GM21529 (cell line): ENCODE results near the gene TPD52L1.
A peak's percentile ranks its signal among the peaks of the same experiment; 100 is the strongest.

Experiments used
- ATAC-seq: cut with Tn5 transposase; IDR thresholded peaks from one replicate; pipeline ENCODE4 v1.9.1; 2021; ENCODE audit not compliant: unreplicated experiment

TPD52L1 gene

DNA sequence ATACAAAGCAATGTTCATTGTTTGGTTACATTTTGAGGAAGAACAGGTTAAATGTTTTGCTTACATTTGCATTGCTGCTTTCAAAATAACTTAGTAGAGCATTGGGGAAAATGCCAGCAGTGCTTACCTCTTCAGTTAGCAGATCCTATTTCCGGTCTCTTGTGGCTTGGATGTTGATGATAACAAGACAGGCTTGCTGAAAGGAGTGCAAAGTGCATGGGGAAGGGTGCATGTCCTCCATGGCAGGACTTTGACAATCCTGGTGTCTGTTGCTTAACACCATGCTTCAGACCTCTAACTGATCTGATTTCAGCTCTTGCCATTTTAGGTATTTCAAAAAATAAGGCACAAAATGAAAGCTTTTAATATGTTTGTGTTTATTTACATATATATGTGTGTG, 21.1 kb downstream of the TPD52L1 start:
- no peak for ATAC-seq

DNA sequence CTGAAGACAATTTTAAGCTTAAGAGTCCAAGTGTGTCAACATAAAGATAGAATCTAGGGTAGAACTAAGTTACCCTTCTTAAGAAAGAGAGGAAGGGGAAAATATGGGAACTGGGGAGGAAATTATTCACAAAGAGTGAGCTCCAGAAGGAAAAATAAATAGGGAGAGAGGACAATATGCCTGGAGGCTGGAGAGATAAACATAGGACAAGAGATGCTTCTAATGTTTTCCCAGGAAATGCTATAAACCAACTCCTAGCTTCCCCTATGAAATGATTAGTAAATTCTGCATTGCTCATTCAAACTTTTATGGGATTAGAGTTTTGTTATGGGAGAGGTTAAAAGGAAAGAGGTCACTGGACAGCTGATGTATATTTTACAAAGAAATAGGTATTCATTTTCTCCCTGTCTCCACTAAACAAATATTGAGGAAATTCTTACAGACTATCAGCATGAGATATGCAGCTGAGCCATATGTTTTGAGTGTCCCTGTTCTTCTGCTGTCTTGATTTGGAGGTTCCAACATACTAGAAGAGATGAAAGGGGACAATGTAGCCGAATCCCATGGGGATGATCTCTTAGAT, 22.0 kb downstream of the TPD52L1 start:
- ATAC-seq = no peak

DNA sequence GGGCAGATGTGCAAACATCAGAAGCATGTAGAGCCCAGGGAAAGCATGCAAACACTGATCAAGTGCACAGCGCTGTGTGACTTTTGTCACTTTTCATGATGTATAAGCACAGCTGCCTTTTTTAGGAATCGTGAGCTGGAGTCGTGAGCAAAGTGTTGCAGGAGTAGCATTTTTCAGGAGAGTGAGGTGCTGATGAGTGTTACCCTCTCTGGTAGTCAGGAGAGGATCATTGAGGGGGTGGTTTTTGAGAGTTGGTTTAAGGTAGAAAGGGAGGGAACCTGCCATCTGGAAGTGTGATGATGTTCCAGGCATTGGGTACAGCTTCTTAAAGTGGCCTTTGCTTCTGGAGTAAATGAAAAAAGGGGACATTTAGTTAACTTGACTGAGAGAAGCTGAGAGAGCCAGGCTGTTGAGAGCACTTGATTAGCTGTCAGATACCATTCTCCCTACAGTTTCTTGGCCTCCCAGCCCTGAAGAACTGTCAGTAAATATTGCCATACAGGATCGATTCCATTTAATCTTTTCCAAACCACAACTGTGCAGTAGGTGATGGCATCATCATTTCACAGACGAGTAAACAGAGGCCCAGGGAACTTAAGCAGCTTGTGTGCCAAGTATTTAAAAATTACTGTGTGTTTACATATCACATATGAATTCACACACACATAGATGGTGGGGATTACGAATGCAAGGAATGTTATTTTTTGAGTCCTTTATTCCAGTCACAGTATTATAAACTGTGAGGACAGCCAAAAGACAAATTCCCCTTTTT, 28.9 kb downstream of the TPD52L1 start:
- no peak for ATAC-seq

DNA sequence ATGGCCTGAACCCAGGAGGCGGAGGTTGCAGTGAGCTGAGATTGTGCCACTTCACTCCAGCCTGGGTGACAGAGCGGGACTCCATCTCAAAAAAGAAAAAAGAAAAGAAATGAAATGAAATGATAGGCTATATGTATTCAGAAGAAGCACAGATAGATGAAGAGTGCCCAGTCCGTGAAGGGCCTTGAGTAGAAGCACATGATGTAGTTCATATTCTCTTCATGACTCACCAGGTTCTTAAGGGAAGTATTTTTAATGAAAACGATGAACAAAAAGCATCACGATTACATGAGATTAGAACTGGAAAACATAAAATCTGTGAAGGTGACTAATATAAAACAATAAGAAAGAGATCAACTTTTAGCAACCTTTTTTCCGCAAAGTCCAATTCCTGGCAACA, 29.8 kb downstream of the TPD52L1 start:
- ATAC-seq = no peak

DNA sequence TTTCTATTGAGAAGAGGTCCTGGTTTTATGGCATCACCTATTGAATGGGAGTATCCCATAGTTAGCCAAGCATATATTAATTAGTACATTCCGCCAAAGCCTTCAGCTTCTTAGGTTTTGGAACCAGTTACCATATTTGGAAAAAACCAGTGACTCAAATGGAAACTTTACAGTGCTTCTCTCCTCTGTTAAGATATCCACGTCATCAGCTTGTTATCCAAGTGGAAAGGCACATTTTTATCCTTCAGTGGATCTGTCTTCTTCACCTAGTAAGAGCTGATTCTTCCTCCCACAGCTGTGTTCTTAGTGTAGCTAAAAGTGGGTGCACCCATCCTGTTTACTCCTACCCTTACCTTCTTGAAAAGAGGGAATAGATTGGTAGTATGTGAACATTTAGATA, 34.5 kb downstream of the TPD52L1 start:
- ATAC-seq = no peak

DNA sequence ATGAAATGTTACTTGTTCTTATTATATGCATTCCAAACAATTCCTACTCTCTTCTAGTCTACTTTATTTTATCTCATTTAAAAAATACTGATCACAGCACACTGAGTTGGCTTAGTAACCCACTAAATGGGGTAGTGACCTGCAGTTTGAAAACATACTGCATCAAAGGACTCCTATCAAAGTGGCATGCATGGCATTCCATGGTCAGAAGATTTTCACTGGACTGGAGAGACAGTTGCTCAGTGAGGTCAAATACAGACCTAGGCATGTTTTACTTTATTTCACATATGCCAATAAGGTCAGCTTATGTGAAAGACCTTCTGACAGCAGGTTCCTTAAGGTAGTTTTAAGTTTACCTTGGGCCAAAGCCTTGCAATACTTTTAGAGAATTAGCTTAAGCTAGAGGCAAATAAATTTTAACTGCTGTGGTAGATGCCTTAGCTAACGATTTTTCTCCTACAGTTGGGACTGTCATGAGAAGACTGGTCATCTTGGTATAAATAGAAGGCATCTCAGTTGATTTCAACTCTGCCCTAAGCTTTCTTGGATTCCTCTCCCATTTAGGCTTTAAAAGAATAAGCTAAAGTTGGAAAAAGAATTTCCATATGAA, 35.1 kb downstream of the TPD52L1 start:
- no peak for ATAC-seq

DNA sequence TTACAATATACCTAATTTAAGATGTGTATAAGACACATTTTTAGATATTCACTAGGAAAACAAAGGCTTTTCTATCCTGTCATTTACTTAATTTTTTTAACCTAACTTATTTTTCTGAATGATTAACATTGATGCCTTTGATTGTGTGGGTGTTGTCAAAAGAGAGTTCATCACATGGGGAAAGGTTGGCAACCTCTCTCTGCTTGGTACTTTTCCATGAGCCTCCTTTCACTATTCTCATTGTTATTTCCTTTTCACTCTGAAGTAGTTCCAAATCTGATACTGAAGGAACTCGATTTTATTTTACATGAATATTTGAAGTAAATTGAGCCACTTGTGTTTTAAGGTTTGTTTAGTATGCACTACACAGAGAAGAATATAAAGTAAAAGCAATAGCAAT, 35.9 kb downstream of the TPD52L1 start:
- no peak for ATAC-seq

DNA sequence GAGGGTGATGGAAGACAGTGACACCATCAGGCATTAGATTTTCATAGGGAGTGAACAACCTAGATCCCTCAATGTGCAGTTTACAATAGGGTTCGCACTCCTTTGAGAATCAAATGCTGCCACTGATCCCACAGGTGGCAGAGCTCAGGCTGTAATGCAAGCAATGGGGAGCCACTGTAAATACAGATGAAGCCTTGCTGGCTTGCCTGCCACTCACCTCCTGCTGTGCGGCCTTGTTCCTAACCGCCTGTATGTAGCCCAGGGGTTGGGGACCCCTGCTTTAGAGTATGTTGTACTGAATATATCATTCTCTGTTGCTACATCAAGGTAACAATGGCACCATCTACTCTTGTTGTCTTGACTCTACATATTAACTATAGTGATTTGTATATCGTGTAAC, 37.1 kb downstream of the TPD52L1 start:
- ATAC-seq = no peak

DNA sequence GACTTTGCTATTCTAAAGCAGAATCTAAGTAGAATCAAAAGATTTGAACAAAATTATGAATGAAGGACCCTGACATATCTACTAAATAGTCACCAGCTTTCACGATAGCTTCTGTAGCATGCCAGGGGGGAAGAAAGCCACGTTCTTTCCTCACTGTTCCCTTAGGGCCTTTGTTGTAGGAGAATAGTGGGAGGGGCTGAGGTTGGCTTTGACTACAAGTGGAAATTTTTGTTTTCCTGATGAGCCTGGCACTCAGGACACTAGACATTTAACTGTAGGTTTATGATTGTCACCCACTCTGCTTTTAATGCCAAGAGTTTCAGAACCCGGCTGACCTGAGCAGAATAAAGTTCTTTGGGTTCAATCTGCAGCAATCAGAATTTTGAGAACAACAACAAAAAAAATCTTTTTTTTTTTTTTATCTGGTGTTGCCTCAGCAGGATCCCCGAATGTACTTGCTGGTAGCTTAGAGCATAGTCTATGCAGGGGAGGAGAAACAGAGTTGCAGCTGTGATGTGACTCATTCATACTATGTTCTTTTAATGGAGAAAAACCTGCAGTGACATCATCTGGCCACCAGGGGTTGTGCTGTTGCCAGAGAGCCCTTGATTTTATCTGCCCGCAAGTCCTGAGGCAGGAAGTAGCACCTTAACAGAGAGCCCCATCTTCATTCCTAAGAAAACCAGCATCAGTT, 38.5 kb downstream of the TPD52L1 start:
- ATAC-seq = peak; percentile 97

DNA sequence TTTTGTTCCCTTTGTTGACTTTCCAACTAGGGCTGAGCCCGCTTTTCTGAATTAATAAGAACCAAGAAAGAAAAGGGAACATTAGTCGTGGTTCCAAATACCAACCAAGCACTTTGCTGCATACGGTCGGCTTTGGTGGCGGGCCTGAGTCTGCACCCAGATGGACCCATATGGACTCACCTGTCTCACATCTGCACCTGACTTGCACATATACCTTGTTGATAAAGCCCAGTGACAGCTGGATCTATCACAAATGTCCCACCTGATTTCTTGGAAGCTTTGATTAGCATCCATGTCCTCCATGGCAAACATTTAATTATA, 39.0 kb downstream of the TPD52L1 start:
- no peak for ATAC-seq

DNA sequence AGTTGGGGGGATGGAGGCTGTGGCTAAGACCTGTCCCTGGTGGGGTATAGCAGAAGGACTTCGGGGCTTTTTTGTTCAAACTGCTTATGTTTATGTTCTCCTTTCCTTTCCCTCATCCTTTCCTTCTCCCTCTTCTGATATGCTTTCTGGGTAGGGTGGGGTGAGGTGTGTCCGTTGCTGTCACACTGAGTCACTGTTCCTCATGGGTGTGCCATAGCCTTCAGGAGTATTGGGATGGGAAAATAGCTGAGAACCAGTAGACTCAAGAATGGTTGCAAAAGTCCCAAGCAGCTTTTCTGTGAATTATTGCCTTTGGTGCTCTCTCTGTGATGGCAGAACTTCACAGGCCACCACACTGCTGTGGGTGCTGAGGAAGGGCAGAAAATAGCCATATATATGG, 39.6 kb downstream of the TPD52L1 start:
- ATAC-seq = no peak

DNA sequence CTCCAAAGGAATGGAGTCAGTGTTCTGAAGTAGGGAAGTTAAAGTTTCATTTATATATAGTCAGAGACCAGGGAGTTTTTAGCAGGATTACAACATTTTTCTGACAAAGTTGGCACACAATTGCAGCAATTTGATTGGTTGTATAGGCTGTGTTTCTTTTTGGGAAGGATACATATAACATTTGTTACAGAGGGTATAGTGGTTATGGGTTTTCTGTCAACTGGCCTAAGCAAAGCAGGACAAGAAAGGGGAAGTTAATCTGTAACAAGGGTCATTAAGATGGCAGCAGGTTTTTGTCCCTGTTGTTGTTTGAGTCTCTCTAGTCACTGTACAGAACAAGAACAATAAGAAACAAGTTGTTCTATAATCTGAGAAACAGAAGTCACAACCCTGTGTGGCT, 41.4 kb downstream of the TPD52L1 start:
- ATAC-seq = no peak

DNA sequence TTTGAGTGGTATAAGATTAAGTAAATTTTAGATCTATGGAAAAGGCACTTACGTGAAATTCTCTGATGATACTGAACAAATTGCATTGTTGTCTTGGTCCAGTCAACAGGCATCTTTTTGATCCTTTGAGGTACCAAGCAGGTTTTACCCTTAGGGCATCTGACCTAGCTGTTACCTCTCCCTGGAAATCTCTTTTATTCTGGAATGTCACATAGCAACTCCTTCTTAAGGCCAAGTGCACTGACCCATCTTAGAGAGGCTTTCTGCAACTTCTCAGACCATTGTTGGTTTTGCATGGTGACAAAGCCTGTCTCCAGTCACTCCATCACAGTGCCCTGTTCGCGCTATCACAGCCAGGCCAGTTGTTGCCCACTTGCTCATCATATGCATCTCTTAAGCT, 42.0 kb downstream of the TPD52L1 start:
- ATAC-seq = no peak

DNA sequence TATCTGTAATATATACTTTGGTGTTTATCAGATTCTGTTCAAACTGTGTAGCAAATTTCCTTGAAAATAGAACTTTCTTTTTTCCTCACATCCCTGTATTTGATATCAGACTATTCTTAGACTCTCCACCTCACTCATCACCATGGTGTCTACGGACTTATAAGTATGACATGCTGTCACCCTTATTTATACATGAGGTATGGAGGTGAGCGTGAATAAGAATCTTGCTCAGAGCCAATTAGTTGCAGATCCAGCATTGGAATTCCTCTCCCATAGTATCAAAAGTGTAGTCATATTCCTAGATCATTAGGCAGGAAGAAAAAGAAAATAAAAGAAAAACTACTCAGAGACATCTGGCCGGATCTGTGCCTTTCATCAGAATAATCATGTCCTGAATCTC, 43.0 kb downstream of the TPD52L1 start:
- no peak for ATAC-seq

DNA sequence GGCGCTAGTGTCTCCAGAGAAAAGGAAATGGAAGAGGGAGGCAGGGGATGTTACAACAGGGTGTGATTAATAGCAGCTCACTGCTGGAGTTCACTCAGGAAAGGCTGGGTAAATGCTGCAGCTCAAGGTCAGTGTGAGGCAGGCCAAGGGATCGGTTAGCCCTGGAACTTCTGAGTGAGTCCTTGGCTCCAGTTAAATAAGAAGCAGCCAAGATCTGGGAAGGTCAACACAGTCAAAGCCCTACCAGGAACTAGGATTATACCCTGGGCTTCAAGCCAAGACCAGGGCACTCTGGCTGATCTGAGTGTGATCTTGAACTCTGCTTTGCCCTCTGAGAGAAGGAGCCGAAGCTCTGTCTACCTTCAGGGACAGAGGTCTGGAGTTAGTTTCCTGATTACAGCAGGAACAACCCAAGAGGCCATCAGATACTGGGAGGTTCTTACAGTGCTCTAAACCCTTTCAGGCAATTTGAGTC, 44.3 kb downstream of the TPD52L1 start:
- ATAC-seq = no peak

DNA sequence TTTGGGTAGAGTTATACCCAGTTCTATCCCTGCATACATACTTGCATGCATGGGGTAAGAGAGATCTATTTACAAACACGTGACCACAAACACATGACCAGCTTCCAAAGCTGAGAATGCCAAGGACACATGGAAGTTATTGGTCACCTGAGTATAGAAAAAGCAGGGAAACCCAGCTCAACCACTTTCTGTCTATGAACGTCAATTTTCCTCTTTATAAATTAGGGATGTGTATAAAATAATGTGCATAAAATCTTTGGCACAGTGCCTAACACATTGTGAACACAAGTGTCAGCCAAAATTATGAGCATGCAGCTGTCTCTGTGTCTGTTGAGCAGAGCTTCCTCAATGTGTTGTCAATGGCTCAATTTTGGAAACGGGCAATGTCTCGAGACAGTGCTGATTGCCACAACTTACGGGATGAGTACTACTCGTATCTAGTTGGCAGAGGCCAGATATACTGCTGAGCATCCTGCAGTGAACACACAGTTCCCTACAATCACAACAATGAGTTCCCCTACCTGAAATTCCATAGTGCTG, 44.9 kb downstream of the TPD52L1 start:
- no peak for ATAC-seq

DNA sequence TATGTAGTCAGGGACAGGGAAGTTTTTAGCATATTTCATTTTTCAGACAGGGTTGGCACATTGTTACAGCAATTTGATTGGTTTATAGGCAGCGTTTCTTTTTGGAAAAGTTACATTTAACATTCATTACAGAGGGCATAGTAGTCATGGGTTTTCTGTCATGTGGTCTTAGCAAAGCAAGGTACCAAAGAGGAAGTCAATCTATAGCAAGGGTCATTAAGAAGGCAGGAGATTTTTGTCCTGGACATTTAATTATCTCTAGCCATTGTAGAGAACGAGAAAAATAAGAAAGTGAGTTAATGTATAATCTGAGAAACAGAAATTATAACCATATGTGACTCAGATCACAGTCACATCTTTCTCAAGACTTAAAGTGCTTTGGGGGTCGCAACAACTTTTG, 47.4 kb downstream of the TPD52L1 start:
- ATAC-seq = no peak

DNA sequence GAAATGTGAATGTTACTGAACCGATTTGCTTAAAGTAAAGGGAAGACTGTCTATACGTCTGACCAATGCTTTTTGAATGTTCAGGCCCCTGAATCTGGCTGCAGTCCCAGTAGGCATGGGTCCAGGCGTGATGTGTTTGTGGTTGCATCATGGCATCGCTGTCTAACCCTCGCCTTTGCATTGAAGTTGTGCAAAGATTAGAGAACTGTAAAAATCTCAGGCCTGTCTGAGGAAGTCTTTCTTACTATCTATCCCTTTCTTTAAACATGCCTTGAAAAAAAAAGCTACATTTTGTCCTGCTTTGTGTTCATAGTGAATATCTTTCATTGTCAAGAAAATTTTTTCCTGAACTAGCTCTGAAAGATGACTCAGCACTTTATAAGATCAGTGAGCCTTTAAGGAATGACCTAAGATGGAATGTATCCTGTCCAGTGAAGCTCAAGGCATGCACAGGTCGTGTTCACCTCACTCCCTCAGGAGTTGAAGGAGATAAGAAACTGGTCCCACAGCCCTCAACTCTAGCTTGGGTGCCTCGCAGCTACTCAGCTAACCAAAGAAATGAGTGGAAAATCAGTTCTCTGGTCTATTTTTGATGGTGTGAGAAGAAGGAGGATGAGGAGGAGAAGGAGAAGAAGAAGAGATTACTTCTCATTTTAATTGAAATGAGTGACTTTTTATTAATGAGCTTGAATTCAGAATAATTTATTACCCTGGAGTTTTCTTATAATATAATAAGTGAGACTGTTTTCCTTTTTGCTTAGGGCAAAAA, 48.6 kb downstream of the TPD52L1 start:
- ATAC-seq = no peak

DNA sequence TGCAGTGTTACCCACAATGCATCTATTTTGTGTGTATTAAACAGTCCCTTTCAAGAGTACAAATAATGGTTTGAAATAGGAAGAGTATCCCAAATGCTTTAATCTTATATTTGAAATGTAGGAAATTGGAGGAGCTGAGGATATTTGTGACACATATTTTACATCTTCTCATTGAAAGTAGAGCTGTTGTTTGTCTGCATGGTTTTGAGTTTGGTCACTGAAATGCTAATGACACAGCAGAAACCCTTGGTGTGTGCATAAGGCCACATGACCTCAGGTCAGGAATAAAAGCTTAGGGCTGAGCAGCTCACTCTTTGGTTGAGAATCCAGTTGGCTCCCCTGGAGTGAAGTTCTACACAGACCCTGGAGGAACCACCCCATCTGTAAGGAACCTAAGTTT, 49.8 kb downstream of the TPD52L1 start:
- ATAC-seq = no peak

DNA sequence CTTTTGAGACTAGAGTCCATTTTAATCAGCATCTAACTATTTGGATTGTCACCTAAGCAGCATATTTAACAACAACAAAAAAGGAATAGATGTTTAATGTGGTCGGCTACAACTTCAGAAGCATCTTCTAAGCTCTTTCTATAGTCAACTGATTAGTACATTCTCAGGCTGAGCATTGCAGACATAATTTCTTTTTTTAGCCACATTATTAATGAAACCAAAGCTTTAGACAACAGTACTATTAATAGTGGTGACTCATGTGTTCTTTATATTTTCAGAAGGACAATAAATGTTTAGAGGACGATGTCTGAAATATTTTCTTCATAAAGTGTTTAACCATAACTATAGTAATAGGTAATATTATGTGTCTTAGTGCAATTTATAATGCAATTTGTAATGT, 52.4 kb downstream of the TPD52L1 start:
- no peak for ATAC-seq

DNA sequence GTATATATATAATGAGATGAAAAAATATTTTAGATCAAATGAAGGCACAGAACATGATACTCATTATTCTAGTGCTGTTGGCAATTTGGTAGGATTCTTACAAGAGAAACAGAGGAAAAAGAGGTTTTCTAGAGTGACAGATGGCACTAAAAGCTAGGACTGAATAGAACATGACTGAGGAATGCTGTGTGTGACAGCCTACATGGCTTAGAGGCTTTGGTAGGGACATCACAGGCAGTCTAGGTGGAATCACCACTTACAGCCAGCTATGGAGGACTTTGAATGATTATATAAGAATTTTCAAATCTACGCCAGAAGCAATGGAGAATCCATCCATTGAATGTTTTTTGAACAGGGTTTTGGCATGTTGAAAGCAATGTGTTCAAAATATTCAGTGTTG, 52.8 kb downstream of the TPD52L1 start:
- no peak for ATAC-seq
